HEK293 (cell line): ENCODE data around the gene LNP1.

Source experiments
- KLF9 ChIP-seq: fragments of 450-650 bp; formaldehyde crosslinking; IDR thresholded peaks from 2 replicates; pipeline ENCODE4 v1.5.1; 2016; ENCODE audit warnings: missing biosample characterization, missing genetic modification characterization, low read depth
- MZF1 ChIP-seq: fragments of 450-650 bp; formaldehyde crosslinking; IDR thresholded peaks from 2 replicates; pipeline ENCODE4 v1.5.1; 2017; ENCODE audit warnings: missing biosample characterization, missing genetic modification characterization, borderline replicate concordance
- PRDM1 ChIP-seq: fragments of 450-650 bp; formaldehyde crosslinking; IDR thresholded peaks from 2 replicates; pipeline ENCODE4; 2016; ENCODE audit warnings: missing biosample characterization, missing genetic modification characterization
- RBAK ChIP-seq: fragments of 450-650 bp; formaldehyde crosslinking; IDR thresholded peaks from 2 replicates; pipeline ENCODE4 v1.5.1; 2016; ENCODE audit warnings: missing biosample characterization, missing genetic modification characterization
- TCF7L2 ChIP-seq: IDR thresholded peaks from 2 replicates; pipeline ENCODE4 v1.6.1; 2011; ENCODE audit warnings: low read depth, mild to moderate bottlenecking, inconsistent platforms, low read length, moderate library complexity, borderline replicate concordance
- ZBTB7A ChIP-seq: fragments of 450-650 bp; formaldehyde crosslinking; IDR thresholded peaks from 2 replicates; pipeline ENCODE4 v1.5.1; 2016; ENCODE audit warnings: low read depth, missing biosample characterization, missing genetic modification characterization
- ZFP41 ChIP-seq: fragments of 450-650 bp; formaldehyde crosslinking; IDR thresholded peaks from 2 replicates; pipeline ENCODE4 v1.5.1; 2016; ENCODE audit warnings: missing biosample characterization, missing genetic modification characterization, borderline replicate concordance
- ZNF155 ChIP-seq: fragments of 450-650 bp; formaldehyde crosslinking; IDR thresholded peaks from 2 replicates; pipeline ENCODE4 v1.5.1; 2016; ENCODE audit warnings: missing biosample characterization, missing genetic modification characterization
- ZNF24 ChIP-seq: fragments of 450-650 bp; formaldehyde crosslinking; IDR thresholded peaks from 2 replicates; pipeline ENCODE4 v1.5.1; 2016; ENCODE audit warnings: missing biosample characterization, missing genetic modification characterization
- ZNF530 ChIP-seq: fragments of 450-650 bp; formaldehyde crosslinking; IDR thresholded peaks from 2 replicates; pipeline ENCODE4 v1.5.1; 2016; ENCODE audit warnings: low read depth, missing biosample characterization, missing genetic modification characterization
- ZNF776 ChIP-seq: fragments of 450-650 bp; formaldehyde crosslinking; IDR thresholded peaks from 2 replicates; pipeline ENCODE4 v1.5.0; 2017; ENCODE audit warnings: missing biosample characterization, missing genetic modification characterization, borderline replicate concordance
- TF ChIP-seq, protein P1 (sequence below): fragments of 450-650 bp; formaldehyde crosslinking; IDR thresholded peaks from 2 replicates; pipeline ENCODE4 v1.5.1; 2016; ENCODE audit warnings: missing biosample characterization, missing genetic modification characterization
- TF ChIP-seq, protein P2 (sequence below): fragments of 450-650 bp; formaldehyde crosslinking; IDR thresholded peaks from 2 replicates; pipeline ENCODE4 v1.5.1; 2016; ENCODE audit warnings: missing biosample characterization, missing genetic modification characterization, low read depth
- TF ChIP-seq, protein P3 (sequence below): sonication (generic); formaldehyde crosslinking; IDR thresholded peaks from 2 replicates; pipeline ENCODE4 v1.8.1; 2022; ENCODE audit warnings: mild to moderate bottlenecking, moderate library complexity, missing genetic modification reagents

DNA sequence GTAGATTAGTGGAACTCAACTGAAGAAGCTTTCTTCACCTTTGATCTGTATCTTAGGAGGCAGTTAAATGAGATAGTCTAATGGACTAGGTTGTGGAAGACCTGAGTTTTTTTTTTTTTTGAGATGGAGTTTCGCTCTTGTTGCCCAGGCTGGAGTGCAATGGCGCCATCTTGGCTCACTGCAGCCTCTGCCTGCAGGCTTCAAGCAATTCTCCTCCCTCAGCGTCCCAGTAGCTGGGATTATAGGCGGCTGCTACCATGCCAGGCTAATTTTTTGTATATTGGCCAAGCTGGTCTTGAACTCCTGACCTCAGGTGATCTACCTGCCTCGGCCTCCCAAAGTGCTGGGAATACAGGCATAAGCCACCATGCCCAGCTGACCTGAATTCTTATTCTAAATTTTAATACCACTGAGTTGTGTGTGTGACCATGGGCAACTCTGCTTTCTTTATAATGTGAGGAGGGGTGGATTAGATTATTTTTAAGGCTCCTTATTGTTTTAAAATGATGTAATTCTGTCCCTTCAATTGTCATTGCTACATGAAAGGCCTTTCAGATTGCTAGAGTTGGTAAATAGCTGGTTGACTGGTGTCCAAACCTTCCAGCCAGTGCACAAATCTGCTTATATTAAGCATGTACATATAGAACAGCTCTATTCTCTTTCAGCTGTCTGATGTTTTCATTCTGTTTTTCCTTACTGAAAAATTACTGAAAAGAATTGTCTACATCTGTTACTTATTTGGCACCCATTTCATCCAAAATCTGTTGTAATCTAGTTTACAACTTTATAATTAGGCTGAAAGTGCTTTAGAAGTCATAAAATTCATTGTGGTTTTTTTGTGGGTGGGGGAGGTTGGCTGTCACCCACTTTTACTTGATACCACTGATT lies 2.3 kb downstream of the LNP1 start:
- TF ChIP-seq, protein P1, sequence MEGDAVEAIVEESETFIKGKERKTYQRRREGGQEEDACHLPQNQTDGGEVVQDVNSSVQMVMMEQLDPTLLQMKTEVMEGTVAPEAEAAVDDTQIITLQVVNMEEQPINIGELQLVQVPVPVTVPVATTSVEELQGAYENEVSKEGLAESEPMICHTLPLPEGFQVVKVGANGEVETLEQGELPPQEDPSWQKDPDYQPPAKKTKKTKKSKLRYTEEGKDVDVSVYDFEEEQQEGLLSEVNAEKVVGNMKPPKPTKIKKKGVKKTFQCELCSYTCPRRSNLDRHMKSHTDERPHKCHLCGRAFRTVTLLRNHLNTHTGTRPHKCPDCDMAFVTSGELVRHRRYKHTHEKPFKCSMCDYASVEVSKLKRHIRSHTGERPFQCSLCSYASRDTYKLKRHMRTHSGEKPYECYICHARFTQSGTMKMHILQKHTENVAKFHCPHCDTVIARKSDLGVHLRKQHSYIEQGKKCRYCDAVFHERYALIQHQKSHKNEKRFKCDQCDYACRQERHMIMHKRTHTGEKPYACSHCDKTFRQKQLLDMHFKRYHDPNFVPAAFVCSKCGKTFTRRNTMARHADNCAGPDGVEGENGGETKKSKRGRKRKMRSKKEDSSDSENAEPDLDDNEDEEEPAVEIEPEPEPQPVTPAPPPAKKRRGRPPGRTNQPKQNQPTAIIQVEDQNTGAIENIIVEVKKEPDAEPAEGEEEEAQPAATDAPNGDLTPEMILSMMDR (tag by site-specific recombination), result peak; percentile 56; the same call in 1 of the 2 replicates
- TF ChIP-seq ZNF155 (tag by site-specific recombination) (no peak), RBAK (no peak), KLF9 (tag by site-specific recombination) (no peak), TCF7L2 (no peak), ZFP41 (tag by site-specific recombination) (no peak), ZNF24 (tag by site-specific recombination) (no peak), PRDM1 (tag by site-specific recombination) (no peak), ZBTB7A (tag by site-specific recombination) (no peak), MZF1 (tag by site-specific recombination) (no peak), ZNF530 (tag by site-specific recombination) (no peak), ZNF776 (tag by site-specific recombination) (no peak)
- TF ChIP-seq, protein P2, sequence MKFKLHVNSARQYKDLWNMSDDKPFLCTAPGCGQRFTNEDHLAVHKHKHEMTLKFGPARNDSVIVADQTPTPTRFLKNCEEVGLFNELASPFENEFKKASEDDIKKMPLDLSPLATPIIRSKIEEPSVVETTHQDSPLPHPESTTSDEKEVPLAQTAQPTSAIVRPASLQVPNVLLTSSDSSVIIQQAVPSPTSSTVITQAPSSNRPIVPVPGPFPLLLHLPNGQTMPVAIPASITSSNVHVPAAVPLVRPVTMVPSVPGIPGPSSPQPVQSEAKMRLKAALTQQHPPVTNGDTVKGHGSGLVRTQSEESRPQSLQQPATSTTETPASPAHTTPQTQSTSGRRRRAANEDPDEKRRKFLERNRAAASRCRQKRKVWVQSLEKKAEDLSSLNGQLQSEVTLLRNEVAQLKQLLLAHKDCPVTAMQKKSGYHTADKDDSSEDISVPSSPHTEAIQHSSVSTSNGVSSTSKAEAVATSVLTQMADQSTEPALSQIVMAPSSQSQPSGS (tag by site-specific recombination), result no peak
- TF ChIP-seq, protein P3, sequence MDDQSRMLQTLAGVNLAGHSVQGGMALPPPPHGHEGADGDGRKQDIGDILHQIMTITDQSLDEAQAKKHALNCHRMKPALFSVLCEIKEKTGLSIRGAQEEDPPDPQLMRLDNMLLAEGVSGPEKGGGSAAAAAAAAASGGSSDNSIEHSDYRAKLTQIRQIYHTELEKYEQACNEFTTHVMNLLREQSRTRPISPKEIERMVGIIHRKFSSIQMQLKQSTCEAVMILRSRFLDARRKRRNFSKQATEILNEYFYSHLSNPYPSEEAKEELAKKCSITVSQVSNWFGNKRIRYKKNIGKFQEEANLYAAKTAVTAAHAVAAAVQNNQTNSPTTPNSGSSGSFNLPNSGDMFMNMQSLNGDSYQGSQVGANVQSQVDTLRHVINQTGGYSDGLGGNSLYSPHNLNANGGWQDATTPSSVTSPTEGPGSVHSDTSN (CRISPR knock-in tag), result no peak
